GM19463 (cell line): ENCODE results near the gene ETHE1.

Experiments
- ATAC-seq: cut with Tn5 transposase; IDR thresholded peaks from one replicate; pipeline ENCODE4 v1.9.1; 2021; ENCODE audit warnings: mild to moderate bottlenecking, moderate library complexity; ENCODE audit not compliant: unreplicated experiment

The ETHE1 gene

DNA sequence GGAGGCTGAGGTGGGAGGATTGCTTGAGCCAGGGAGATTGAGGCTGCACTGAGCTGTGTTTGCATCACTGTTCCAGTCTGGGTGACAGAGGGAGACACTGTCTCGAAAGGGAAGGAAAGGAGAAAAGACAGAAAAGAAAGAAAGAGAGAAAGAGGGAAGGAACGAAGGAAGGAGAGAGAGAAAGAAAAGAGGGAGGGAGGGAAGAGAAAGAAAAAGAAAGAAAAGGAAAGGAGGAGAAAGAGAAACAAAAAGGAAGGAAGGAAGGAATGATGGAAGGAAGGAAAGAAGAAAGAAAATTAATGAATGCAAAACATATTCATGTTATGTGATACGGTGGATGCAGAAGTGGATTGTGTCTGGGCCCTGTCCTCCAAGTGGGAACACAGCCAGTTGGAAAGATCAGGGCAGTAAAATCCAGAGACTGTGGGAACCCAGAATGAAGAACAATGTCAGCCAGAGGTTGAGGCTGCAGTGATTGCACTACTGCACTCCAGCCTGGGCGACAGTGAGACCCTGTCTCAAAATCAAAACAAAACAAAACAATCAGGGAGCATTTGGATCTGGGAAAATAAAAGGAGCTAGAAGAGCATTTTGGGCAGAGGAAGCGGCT is 28.7 kb downstream of the ETHE1 start:
- ATAC-seq = no peak

DNA sequence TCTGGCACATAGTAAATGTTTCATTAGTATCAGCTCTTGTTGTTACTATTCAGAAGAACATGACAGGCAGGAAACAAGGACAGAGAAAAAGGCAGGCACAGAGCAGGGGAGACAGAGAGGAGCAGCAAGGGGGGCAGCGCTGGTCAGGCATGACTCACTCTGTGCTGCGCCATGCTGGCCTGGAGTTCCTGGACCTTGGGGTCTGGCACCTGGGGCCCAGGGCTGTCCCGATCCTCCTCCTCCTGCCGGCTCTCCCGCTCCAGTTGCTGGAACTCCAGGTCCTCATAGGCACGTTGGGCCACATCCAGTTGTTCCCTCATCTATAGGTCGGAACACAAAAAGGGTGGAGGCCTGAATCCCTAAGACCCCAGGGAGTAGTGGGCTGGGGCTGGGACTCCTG is 30.0 kb downstream of the ETHE1 start:
- ATAC-seq = no peak

GRCh38 chr19:43495082-43495481 is 31.9 kb downstream of the ETHE1 start:
- no peak for ATAC-seq

GRCh38 chr19:43490759-43491158 is 36.2 kb downstream of the ETHE1 start:
- no peak for ATAC-seq

GRCh38 chr19:43489979-43490599 is 36.9 kb downstream of the ETHE1 start:
- no peak for ATAC-seq

DNA sequence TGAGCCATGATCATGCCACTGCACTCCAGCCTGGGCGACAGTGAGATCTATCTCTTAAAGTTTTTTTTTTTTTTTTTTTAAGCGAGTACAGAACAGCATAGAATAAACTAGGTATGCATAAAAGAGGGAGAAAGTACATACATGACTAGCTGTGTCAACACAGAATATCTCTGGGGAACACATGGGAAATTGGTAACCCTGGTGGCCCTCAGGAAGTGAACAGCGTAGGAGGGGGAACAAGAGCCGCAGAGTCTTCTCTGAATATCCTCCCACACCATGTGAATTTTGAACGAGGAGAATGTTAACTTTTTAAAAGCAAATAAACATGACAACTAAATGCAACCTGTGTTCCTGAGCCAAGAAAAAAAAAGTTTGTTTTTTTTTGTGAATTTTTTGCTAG is 37.7 kb downstream of the ETHE1 start:
- ATAC-seq = no peak

- no peak for ATAC-seq
Measured at GRCh38 chr19:43488179-43488578, 38.8 kb downstream of the ETHE1 start.

- no peak for ATAC-seq
Measured at GRCh38 chr19:43486412-43486811, 40.6 kb downstream of the ETHE1 start.

- no peak for ATAC-seq
Measured at GRCh38 chr19:43485951-43486350, 41.0 kb downstream of the ETHE1 start.

DNA sequence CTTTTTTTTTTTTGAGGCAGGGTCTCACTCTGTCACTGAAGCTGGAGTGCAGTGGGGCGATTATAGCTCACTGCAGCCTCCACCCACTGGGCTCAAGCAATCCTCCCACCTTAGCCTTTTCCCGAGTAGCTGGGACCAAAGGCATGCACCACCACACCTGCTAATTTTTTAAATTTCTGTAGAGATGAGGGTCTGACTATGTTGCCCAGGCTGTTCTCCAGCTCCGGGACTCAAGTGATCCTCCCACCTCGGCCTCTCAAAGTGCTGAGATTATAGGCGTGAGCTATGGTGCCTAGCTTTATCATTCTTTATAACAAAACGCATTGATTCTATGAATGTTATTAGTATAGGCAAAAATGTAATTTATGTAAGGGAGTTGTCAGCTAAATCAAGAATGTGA is 43.7 kb downstream of the ETHE1 start:
- ATAC-seq = no peak

DNA sequence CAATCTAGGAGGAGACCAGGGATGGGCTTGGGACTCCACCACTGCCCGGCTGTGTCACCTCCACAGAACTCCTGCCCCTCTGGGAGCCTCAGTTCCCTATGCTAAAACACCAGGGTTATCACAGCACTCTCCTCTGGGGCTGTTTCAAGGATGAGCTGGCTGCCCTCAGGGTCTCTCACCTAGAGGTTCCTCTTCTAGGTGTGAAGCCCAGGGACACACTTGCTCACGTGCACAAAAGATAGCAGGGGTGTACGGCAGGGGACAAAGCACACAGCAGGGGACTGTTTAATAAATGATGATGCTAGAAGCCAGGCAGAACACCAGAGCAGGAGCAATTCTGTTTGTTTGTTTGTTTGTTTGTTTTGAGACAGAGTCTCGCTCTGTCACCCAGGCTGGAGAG is 44.8 kb downstream of the ETHE1 start:
- no peak for ATAC-seq

DNA sequence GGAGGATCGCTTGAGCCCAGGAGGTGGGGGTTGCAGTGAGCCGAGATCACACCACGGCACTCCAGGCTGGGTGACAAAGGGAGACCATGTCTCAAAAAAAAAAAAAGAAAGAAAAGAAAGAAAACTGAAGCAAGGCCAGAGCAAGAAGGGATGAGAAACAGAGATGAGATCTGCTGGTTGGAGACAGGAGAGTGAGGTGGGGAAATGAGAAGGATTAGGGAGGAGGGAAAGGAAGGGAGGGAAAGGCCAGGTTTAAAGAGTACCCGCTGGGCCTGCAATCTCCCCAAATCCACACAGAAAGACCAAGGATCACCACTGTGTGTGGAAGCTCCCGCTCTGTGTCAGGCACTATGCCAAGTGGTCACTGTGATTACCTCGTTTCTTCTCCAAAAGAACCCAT is 45.3 kb downstream of the ETHE1 start:
- ATAC-seq = no peak

DNA sequence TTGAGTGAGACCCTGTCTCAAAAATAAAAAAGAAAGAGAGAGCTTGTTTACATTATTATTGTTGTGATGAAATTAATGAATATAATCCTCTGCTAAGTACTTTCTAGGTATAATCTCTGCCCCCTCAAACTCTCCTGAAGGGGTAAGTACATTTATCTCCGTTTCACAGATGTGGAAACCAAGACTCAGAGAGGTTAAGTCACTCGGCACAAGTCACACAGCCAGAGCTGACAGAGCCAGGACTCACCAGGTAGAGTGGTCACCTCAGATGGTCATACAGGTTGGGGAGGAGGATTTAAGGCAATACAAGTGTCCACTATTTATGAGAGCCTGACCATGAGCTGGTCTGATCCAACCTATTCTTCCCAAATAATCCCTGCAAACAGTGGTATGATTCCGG is 46.4 kb downstream of the ETHE1 start:
- no peak for ATAC-seq

DNA sequence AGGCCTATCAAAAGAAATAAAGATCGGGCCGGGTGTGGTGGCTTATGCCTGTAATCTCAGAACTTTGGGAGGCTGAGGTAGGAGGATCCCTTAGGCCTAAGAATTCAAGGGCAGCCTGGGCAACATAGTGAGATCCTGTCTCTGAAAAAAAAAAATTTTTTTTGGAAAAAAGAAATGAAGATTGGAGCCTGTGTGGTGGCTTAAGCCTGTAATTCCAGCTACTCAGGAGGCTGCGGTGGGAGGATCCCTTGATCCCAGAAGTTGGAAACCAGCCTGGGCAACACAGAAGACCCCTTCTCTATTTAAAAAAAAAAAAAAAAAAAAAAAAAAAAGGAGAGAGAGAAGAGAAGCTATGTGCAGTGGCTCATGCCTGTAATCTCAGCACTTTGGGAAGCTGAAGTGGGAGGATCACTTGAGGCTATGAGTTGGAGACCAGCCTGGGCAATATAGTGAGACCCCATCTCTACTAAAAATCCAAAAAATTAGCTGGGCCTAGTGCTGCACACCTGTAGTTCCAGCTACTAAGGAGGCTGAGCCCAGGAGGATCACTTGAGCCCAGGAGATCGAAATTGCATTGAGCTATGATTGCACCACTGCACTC is 46.9 kb downstream of the ETHE1 start:
- no peak for ATAC-seq

DNA sequence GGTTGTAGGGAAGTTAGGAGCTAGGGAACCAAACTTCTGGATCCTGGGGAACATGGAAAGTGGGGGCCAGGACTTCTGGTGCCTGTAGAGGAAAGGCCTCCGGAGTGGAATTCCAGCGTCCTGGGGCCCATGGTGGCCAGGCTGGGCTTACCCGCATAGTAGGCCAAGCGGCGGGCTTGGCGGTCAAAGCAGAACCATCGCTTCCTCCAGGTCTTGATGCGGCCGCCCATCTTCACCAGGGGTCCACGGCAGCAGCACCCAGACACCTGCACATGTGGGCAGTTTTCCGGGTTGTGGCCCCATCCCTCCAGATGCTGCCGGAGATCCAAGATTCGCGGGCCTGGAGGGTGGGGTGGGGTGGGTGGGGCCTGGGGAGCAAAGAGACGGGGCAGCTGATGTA is 47.8 kb downstream of the ETHE1 start:
- no peak for ATAC-seq

DNA sequence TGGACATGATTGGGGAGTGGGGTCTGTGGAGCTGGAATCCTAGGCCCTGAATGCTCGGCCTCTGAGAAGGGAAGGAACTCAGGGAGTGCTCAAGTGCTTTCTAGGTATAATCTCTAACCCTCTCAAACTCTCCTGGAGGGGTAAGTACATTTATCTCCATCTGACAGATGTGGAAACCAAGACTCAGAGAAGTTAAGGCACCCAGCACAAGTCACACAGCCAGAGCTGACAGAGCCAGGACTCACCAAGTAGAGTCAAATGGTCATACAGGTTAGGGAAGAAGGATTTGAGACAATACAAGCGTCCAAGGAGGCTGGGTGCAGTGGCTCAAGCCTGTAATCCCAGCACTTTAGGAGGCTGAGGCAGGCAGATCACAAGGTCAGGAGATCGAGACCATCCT is 48.7 kb downstream of the ETHE1 start:
- no peak for ATAC-seq

- no peak for ATAC-seq
Measured at GRCh38 chr19:43476606-43477005, 50.4 kb downstream of the ETHE1 start.

DNA sequence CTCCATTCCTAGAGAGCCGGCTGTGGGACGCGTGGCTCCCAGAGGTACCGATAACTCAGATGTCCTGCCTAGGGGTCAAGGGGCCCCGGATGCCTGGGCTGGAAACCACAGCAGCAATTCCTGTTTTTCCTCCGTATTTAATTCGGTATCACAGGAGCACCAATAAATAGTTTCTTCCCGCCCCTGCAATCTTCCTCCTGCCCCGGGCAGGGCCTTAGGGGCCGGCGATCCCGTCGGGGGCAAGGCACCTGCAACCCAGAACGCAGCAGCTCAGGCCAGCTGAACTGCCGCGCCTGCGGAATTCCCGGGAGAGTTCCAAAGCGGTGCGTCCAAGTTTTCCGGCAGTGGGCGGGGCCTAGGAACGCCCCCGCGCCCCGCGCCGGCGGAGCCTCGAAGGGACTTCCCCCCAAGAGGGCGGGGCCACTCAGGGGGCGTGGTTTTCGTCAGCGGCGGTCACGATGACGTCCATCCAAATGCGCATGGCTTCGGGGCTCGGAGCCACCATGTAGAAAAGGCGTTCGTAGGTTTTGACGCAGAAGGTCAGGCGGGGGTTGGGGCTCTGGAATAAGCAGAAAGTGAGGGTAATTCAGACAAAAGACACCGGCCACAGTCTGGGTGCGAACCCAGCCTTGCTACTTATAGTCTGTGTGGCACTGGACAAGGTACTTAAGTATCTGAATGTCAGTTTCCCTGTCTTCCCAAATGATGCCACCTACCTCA is 51.9 kb downstream of the ETHE1 start:
- no peak for ATAC-seq

GRCh38 chr19:43474487-43474886 is 52.5 kb downstream of the ETHE1 start:
- ATAC-seq = no peak

DNA sequence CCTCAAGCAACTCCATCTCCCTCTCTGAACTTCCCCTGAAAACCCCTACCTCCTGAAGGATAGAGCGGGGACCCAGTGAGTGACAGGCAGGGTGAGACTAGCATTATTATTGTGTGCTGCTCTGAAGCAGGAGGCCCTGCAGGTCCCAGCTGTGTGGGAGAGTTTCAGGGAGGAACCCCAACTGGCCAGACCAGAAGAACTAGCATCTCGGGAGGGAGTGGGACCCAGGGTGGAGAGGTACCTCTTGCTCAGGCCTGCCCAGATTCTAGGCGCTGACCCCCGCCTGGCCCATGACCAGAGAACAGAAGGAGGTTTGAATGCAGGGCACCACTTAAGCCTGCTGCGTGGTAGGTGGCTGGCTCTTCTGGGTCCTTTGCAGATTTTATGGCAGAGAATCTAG is 55.9 kb downstream of the ETHE1 start:
- no peak for ATAC-seq

GRCh38 chr19:43470288-43470687 is 56.7 kb downstream of the ETHE1 start:
- no peak for ATAC-seq

DNA sequence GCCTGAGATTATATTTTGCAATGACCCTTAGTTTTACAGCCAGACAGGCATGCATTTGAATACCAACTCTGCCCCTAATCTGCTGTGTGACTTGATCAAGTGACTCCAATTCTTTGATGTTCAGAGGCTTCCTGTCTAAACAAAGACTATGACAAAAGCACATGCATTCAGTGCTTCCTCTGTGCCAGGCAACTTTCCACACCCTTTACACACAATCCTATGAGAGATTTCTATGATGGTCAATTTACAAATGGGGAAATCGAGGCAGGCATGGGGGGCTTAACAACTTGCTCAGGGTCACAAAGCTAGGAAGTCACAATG is 57.9 kb downstream of the ETHE1 start:
- no peak for ATAC-seq
